ENCODE measurements around the gene FAM221B.

Gene FAM221B

GRCh38 chr9:35845824-35846771 is 17.6 kb upstream of the FAM221B start:
- no peak for DNase-seq

- DNase-seq, result peak in 1 of 2 experiments; percentile 52
These were observed 16.2 kb upstream of the FAM221B start for GRCh38 chr9:35844628-35845270.

- no peak for DNase-seq
These were observed 14.3 kb upstream of the FAM221B start for GRCh38 chr9:35842795-35843194.

- DNase-seq, result no peak
These were observed 13.7 kb upstream of the FAM221B start for GRCh38 chr9:35842020-35842745.

- no peak for DNase-seq
These were observed 13.0 kb upstream of the FAM221B start for GRCh38 chr9:35841645-35841900.

GRCh38 chr9:35840881-35841644 is 12.5 kb upstream of the FAM221B start:
- DNase-seq, result no peak

- DNase-seq, result no peak
These were observed 11.4 kb upstream of the FAM221B start for GRCh38 chr9:35839926-35840325.

GRCh38 chr9:35836595-35836994 is 8.1 kb upstream of the FAM221B start:
- DNase-seq, result no peak

GRCh38 chr9:35835766-35836165 is 7.2 kb upstream of the FAM221B start:
- DNase-seq, result no peak

GRCh38 chr9:35835216-35835632 is 6.7 kb upstream of the FAM221B start:
- DNase-seq, result no peak

- DNase-seq, result no peak
These were observed 6.0 kb upstream of the FAM221B start for GRCh38 chr9:35834260-35835215.

- DNase-seq, result no peak
These were observed 4.3 kb upstream of the FAM221B start for GRCh38 chr9:35832814-35833213.

GRCh38 chr9:35831040-35831439 is 2.5 kb upstream of the FAM221B start:
- no peak for DNase-seq

GRCh38 chr9:35829764-35830096 is 1.2 kb upstream of the FAM221B start:
- no peak for DNase-seq

GRCh38 chr9:35829084-35829763 is 692 bp upstream of the FAM221B start, which contains the start of gene TMEM8B:
TMEM8B (plus strand) TSS chr9:35829228; CDS start chr9:35829448, 220 bp downstream.
- peak; percentile 30 to 72 for DNase-seq

GRCh38 chr9:35827486-35827885 is 1.0 kb downstream of the FAM221B start:
- no peak for DNase-seq

GRCh38 chr9:35826071-35826701 is 2.3 kb downstream of the FAM221B start:
- DNase-seq, result peak in 1 of 2 experiments; percentile 40

GRCh38 chr9:35822926-35823325 is 5.6 kb downstream of the FAM221B start:
- DNase-seq, result no peak

GRCh38 chr9:35820076-35820475 is 8.5 kb downstream of the FAM221B start:
- DNase-seq, result no peak

- DNase-seq, result no peak
These were observed 10.2 kb downstream of the FAM221B start for GRCh38 chr9:35818341-35818740.

GRCh38 chr9:35816708-35817107 is 11.8 kb downstream of the FAM221B start:
- DNase-seq, result no peak

All from SW 1271 (cell line).